Raji (cell line): ENCODE data around the gene KCNE5.

Experiments
- POLR2A ChIP-seq: IDR thresholded peaks from 2 replicates; pipeline ENCODE4 v1.6.1; 2011; ENCODE audit warnings: low read depth, low read length, control low read depth; ENCODE audit not compliant: insufficient read depth

KCNE5 gene

GRCh38 chrX:109619771-109620170 is 5.2 kb downstream of the KCNE5 start:
- no peak for TF ChIP-seq POLR2A

- TF ChIP-seq POLR2A: no peak
Observed at GRCh38 chrX:109614951-109615350, 10.0 kb downstream of the KCNE5 start.

GRCh38 chrX:109601486-109601885 is 23.5 kb downstream of the KCNE5 start:
- no peak for TF ChIP-seq POLR2A

- TF ChIP-seq POLR2A: no peak
Observed at GRCh38 chrX:109600237-109600651, 24.7 kb downstream of the KCNE5 start.

GRCh38 chrX:109596015-109596414 is 29.0 kb downstream of the KCNE5 start:
- TF ChIP-seq POLR2A: no peak

- no peak for TF ChIP-seq POLR2A
Observed at GRCh38 chrX:109590176-109590575, 34.8 kb downstream of the KCNE5 start.

- no peak for TF ChIP-seq POLR2A
Observed at GRCh38 chrX:109585488-109585887, 39.5 kb downstream of the KCNE5 start.

GRCh38 chrX:109578916-109579315 is 46.1 kb downstream of the KCNE5 start:
- TF ChIP-seq POLR2A: no peak

- TF ChIP-seq POLR2A: no peak
Observed at GRCh38 chrX:109577055-109577454, 47.9 kb downstream of the KCNE5 start.
